ENCODE measurements around the gene SKI.

Gene SKI

GRCh38 chr1:2335721-2336455 is 107.8 kb downstream of the SKI start:
- TF ChIP-seq, protein P1, sequence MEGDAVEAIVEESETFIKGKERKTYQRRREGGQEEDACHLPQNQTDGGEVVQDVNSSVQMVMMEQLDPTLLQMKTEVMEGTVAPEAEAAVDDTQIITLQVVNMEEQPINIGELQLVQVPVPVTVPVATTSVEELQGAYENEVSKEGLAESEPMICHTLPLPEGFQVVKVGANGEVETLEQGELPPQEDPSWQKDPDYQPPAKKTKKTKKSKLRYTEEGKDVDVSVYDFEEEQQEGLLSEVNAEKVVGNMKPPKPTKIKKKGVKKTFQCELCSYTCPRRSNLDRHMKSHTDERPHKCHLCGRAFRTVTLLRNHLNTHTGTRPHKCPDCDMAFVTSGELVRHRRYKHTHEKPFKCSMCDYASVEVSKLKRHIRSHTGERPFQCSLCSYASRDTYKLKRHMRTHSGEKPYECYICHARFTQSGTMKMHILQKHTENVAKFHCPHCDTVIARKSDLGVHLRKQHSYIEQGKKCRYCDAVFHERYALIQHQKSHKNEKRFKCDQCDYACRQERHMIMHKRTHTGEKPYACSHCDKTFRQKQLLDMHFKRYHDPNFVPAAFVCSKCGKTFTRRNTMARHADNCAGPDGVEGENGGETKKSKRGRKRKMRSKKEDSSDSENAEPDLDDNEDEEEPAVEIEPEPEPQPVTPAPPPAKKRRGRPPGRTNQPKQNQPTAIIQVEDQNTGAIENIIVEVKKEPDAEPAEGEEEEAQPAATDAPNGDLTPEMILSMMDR (IDR thresholded peaks at IDR 0.05; ENCODE audit: control extremely low read depth, extremely low read depth, low read depth, missing control alignments) = no peak
- ChIA-PET POLR2A (no interaction called here), CTCF (no interaction called here)
- no peak for DNase-seq (ENCODE audit: extremely low spot score)

DNA sequence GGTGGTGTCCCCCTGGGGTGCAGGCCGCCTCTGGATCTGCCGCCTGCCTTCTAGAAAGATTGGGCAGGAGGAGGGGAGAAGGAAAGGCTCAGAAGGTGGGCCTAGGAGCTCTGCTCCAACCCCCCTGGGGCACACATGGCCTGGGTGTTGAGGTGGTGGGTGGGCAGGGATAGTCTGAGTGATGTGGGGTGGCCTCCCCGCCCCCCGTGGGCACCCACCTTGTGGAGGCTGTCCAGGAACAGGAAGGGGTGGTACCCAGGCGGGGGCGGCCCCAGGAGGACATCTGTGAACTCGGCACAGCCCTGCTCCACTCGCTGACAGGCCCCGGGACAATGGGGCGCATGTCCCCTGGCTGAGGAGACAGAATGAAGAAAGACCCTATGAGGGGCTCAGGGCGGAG is 108.4 kb downstream of the SKI start:
- no peak for DNase-seq (ENCODE audit: extremely low spot score)
- CTCF ChIA-PET = no interaction called here
- TF ChIP-seq, protein P1 (IDR thresholded peaks at IDR 0.05; ENCODE audit: control extremely low read depth, extremely low read depth, low read depth, missing control alignments) = no peak
- POLR2A ChIA-PET = no interaction called here

DNA sequence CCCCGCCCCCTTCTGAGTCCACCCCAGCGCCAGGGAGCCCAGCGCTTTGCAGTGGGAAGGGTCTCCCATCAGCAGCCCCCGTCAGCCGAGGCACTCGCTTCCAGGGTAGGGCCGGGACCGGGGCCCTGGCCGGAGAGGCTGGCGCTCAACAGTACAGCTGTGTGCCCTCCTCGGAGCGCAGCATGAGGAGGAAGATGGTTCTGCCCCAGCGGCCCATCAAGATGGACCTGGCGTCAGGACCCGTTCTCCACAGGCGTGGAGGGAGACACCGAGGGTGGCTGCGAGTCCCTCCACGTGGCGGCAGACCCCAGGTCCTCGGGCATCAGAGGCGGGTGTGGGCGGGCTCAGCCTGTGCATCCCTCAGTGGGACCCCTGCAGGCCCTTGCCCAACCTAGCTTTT is 109.0 kb downstream of the SKI start:
- TF ChIP-seq, protein P1 (IDR thresholded peaks at IDR 0.05; ENCODE audit: control extremely low read depth, extremely low read depth, low read depth, missing control alignments) = no peak
- ChIA-PET POLR2A (no interaction called here), CTCF (no interaction called here)
- DNase-seq (ENCODE audit: extremely low spot score) = no peak

- no peak for DNase-seq (ENCODE audit: extremely low spot score)
- TF ChIP-seq, protein P1 (IDR thresholded peaks at IDR 0.05; ENCODE audit: control extremely low read depth, extremely low read depth, low read depth, missing control alignments) = no peak
- CTCF ChIA-PET = interaction anchor here (1.5 kb wide), 1 partner anchor 22 kb away, joined by 3 read pairs; no protein-coding TSS in a partner anchor
- POLR2A ChIA-PET = no interaction called here
Measured at GRCh38 chr1:2337501-2337900, 109.4 kb downstream of the SKI start.

DNA sequence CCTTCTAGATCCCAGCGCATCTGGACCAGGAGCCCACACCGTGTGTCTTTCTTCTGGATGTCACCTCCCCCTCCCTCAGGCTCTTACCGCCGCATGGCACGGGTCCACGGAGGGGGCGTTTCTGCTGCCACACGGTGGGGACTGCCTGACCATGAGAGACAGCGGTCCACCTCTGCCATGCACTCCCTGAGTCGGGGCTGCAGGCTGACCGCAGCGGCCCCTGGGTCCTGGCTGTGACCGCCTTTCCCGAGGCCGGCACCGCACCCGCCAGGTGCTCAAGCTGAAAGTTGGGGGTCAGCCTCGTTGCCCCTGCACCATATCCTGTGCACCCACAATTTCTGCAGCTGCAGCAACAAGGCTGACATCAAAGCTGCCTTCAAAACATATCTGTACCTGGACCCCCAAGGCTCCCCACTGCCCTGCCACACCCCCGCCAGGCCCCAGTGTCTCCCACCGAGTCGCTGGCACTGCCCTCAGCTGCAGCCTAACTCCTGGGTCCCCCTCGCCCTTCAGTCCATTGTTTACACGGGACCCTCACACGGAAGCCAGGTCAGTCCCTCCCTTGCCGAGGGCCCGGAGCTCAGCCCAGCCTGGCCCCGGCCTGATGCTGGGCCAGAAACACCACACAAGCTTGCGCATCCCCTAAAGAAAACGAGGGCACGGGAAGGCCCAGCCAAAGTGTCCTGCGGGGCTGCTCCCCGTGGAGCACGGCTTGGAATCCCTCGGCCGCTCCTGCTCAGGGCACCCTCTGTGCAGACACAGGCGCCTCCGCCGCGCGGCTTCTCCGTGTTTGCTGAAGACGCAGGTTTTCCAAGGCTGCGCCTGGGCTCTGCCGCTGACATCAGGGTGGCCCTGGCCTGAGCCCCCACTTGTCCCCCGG is 111.3 kb downstream of the SKI start:
- CTCF ChIA-PET = interaction anchor here (1.5 kb wide), 1 partner anchor 24 kb away, joined by 3 read pairs; no protein-coding TSS in a partner anchor
- POLR2A ChIA-PET = no interaction called here
- DNase-seq (ENCODE audit: extremely low spot score) = no peak
- TF ChIP-seq, protein P1 (IDR thresholded peaks at IDR 0.05; ENCODE audit: control extremely low read depth, extremely low read depth, low read depth, missing control alignments) = no peak

- ChIA-PET CTCF (no interaction called here), POLR2A (no interaction called here)
Measured at GRCh38 chr1:2340086-2340917, 112.2 kb downstream of the SKI start.

More at GRCh38 chr1:2340086-2340917, 112.2 kb downstream of the SKI start:
- DNase-seq (ENCODE audit: extremely low spot score) = no peak
- TF ChIP-seq, protein P1 (IDR thresholded peaks at IDR 0.05; ENCODE audit: control extremely low read depth, extremely low read depth, low read depth, missing control alignments) = no peak
